Measurements from ENCODE around the gene EFNA2.
"Not testable (repeated sequence)": the region's sequence is repeated elsewhere in the genome, so short reads cannot be mapped to it uniquely, and the experiment has no call there.

EFNA2 gene

DNA sequence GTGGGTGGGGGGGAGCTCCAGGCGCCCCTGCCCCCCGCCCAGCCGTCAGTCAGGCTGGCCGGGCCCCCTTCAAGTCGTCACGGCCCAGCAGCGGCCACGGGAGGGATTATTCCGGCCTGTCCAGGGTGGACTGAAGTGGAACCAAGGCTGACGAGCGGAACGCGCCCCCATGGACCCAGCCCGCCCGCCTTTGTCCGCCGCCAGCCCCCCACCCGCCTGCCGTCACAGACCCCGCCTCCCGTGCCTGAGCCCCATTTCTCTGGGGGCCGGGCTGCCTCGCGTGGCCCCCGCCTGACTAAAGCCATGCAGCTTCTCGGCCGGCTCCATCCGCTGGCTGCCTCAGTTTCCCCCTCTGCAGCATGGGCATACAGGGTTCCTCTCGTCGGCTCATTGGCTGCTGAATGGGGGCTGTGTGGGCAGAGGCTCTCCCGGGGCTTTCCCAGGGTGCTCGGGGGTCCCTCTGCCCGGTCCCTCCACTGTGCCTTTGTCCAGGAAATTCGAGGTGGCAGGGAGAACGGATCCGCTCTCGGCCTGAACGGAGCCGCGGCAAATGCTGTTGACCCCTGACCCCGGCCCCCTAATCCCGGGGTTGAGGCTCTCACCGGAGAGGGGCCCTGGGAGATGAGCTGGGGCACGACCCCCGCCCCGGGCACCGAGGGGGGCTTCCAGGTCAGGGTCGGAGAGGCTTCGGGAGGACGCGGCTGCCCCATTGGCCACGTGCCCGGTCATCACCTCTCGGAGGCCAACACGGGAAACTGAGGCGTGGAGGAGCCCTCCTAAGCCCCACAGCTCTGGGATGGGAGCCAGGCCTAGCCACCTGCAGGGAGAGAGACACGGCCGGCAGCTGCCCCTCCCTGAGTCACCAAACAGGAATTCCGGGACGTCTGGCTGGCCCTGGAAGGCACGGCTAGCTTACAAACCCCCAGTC lies 27.4 kb downstream of the EFNA2 start:
- no peak overlapping the region for H3K27ac ChIP-seq
- no peak for DNase-seq (ENCODE audit: low read depth, low spot score)

DNA sequence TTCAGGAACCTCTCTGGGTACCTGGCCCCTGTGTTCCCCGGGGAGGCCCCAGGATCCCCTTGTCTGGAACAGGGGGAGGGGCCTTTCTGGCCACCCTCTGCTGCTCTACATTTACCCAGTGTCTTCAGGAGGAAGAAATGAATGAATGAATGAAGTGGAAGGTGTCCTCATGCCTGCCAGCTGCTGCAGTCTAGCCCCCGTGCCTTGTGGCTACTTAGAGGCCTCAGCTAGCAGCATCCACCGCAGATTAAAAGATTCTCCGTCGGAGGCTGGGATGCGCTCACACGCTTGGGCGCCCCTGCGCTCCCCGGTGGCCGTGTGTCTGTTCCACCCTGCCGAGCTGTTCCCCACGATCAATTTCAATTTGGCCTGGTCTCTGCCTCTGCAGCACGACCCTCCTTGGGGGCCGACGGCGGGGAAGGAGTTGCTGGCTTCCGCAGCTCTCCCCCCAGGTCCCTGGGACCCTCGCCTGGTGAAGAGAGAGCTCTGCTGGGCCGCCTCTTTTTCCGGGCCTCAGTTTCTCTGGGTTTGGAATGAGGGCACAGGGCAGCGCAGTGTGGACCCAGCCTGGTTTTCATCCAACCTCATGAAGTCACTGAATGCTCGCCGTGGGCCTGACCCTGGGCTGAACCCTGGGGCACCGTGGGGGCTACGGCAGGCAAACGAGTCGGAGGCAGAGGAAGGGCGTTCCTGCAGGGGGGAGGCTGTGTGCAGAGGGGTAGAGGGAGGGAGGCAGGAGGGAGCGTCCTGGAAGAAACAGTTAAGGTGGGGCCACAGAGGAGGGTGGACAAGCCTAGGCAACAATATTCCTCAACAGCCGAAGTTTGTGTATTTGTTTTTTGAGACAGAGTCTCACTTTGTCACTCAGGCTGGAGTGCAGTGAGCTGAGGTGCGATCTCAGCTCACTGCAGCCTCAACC lies 28.3 kb downstream of the EFNA2 start:
- H3K27ac ChIP-seq = no peak overlapping the region
- DNase-seq (ENCODE audit: low read depth, low spot score) = no peak

GRCh38 chr19:1315470-1316166 lies 29.9 kb downstream of the EFNA2 start:
- DNase-seq (ENCODE audit: low read depth, low spot score) = no peak

GRCh38 chr19:1316466-1316865 lies 30.8 kb downstream of the EFNA2 start:
- no peak overlapping the region for H3K27ac ChIP-seq
- no peak for DNase-seq (ENCODE audit: low read depth, low spot score)

More at GRCh38 chr19:1315470-1316166, 29.9 kb downstream of the EFNA2 start:
- no peak overlapping the region for H3K27ac ChIP-seq

DNA sequence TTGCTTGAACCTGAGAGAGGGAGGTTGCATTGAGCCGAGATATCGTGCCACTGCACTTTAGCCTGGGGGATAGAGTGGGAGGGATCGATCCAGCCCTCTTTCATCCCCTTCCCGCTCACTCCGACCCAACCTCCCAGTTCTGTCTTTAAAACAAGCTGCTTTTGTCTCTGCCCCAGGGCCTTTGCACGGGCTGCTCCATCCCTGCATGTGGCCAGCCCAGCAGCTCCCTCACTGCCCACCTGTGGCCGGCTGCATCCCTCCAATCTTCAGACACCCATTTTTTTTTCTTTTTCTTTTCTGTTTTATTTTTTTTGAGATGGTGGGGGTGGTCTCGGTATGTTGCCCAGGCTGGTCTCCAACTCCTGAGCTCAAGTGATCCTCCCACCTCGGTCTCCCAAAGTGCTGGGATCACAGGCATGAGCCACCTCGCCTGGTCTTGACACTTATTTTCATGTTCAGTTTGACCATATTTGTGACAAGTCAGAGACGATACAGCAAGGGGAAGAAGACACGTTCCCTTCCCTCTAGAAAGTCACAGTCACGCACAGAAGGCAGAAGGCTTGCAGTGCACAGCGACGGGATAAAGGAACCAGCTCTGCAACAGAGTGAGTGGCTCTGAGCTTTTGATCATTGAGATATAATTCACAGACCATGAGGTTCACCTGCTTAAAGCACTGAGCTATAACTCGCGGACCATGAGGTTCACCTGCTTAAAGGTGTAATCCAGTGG lies 31.8 kb downstream of the EFNA2 start:
- no peak for DNase-seq (ENCODE audit: low read depth, low spot score)
- H3K27ac ChIP-seq = no peak overlapping the region

GRCh38 chr19:1318678-1319471 lies 33.2 kb downstream of the EFNA2 start:
- DNase-seq (ENCODE audit: low read depth, low spot score) = no peak
- H3K27ac ChIP-seq = no peak overlapping the region

DNA sequence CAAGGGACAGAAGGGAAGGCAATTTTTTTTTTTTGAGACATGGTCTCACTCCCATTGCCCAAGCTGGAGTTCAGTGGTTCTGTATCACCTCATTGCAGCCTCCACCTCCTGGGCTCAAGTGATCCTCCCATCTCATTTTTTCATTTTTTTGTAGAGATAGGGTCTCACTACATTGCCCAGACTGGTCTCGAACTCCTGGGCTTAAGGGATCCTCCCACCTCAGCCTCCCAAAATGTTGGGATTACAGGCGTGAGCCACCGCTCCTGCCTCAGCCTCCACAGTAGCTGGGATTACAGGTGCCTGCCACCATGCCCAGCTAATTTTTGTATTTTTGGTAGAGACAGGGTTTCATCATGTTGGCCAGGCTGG lies 34.6 kb downstream of the EFNA2 start:
- DNase-seq (ENCODE audit: low read depth, low spot score); H3K27ac ChIP-seq: not testable (repeated sequence)

DNA sequence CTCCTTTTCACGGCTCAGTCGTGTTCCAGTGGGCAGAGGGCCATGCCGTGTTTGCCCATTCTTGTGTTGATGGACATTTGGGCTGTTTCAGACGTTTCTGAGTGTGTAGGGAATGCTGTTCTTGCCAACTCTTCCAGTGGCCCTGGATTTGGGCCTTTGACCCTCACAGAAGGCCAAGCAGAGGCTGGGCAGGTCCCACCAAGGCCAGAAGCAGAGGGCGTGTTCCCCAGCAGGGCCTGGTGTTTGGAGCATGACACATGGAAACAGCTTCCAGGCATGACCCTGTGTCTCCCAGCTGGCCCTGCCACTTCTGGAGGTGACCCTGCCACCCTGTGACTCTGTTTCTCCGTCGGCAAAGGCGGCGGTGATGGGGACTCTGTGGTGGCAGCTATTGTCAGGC lies 35.9 kb downstream of the EFNA2 start:
- DNase-seq (ENCODE audit: low read depth, low spot score) = no peak
- no peak overlapping the region for H3K27ac ChIP-seq

DNA sequence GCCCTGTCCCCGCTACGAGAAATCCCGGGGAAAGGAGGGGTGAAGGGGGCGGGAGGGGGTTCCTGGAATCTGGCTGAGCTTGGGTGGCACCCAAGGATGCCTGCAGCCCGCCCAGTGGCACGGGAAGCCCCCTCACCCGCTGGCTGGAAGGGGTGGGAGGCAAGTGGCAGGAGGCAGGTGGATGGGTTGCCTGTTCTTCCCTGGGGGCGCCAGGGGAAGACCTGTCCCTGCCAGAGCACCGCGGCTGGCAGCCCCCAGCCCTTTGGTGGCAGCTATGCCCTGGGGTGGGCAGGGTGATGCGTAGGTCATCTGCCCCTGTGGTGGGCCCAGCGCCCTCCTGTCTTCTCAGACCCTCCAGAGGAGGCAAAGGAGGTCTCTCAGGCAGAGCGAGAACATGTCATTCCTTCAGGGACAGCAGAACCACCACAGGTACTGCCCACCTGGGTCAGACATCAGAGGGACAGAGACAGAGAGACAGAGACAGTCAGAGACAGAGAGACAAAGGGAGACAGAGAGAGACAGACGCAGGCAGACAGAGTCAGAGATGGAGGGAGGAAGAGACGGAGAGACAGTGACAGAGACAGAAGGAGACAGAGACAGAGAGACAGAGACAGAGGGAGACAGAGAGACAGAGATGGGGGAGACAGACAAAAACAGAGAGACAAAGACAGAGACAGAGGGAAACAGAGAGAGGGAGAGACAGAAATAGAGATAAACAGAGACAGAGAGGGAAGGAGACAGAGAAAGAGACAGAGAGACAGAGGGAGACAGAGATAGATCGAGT lies 36.7 kb downstream of the EFNA2 start:
- H3K27ac ChIP-seq = no peak overlapping the region
- DNase-seq (ENCODE audit: low read depth, low spot score) = no peak

- DNase-seq (ENCODE audit: low read depth, low spot score) = no peak
- H3K27ac ChIP-seq = no peak overlapping the region
Measured at GRCh38 chr19:1324249-1324805, 38.7 kb downstream of the EFNA2 start.

DNA sequence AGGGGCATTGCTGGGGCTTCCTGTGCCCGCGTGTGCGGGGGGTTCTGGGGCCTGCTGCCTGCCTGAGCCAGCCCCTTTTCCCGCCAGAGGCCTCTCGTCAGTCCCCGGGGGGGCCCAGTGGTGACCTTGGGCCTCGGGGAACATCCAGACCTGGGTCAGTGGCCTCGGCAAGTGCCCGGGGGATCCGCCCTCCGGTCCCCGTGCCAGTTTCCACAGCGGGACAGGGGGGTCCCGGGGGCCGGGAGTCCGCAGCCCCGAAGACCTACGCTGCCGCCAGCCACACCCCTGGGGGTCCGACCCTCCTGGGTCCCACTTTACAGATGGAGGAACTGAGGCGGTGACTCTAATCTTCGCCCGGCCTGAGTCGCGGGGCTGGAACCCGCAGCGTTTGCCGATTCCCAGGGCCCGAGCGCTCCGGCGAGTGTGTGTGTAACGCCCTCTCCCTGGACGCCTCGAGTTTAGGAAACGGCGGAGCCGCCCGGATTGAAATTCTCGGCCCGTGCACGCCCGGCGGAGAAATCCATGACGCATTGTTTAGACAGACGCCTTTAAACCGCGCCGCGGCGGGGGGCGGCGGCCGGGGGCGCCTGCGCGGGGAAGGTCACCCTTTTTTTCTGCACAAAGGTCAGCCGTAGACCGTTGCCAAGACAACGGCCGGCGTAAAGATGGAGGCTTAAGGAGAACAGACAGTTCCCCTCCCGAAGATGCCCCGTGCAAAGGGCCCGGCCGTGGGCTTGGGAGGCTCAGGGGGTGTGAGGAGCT lies 39.3 kb downstream of the EFNA2 start:
- no peak overlapping the region for H3K27ac ChIP-seq
- no peak for DNase-seq (ENCODE audit: low read depth, low spot score)

DNA sequence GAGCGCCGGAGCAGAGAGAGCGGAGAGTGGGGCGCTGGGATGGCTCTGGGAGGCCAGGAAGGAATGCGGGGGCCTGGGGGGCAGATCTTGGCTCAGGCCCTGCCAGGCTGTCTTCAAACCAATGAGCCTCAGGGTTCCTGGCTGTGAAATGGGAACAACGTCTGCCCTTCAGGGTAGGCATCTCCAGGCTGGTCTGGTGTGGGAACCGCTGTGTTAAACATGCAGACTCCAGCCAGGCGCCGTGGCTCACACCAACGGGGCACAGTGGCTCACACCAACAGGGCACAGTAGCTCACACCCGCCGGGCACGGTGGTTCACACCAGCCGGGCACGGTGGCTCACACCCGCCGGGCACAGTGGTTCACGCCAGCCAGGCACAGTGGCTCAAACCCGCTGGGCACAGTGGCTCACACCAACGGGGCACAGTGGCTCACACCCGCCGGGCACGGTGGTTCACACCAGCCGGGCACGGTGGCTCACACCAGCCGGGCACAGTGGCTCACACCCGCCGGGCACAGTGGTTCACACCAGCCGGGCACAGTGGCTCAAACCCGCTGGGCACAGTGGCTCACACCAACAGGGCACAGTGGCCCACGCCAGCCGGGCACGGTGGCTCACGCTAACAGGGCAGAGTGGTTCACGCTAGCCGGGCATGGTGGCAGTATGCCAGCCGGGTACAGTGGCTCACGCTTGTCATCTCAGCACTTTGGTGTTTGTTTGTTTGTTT lies 40.1 kb downstream of the EFNA2 start:
- no peak for DNase-seq (ENCODE audit: low read depth, low spot score)
- no peak overlapping the region for H3K27ac ChIP-seq

- no peak for DNase-seq (ENCODE audit: low read depth, low spot score)
- H3K27ac ChIP-seq = no peak overlapping the region
Measured at GRCh38 chr19:1327125-1327524, 41.5 kb downstream of the EFNA2 start.

DNA sequence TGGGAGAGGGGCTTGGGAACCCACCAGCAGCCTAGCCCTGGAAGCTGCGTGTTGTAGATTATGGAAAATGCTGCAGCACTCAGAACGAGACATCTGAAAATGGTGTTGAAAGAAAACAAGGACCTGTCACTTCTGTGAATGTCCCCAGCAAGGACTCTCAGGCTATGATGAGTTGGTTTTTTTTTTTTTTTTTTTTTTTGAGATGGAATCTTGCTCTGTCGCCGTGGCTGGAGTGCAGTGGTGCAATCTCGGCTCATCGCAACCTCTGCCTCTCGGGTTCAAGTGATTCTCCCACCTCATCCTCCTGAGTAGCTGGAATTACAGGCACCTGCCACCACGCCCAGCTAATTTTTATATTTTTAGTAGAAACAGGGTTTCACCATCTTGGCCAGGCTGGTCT lies 46.5 kb downstream of the EFNA2 start:
- not testable (repeated sequence) for H3K27ac ChIP-seq

DNA sequence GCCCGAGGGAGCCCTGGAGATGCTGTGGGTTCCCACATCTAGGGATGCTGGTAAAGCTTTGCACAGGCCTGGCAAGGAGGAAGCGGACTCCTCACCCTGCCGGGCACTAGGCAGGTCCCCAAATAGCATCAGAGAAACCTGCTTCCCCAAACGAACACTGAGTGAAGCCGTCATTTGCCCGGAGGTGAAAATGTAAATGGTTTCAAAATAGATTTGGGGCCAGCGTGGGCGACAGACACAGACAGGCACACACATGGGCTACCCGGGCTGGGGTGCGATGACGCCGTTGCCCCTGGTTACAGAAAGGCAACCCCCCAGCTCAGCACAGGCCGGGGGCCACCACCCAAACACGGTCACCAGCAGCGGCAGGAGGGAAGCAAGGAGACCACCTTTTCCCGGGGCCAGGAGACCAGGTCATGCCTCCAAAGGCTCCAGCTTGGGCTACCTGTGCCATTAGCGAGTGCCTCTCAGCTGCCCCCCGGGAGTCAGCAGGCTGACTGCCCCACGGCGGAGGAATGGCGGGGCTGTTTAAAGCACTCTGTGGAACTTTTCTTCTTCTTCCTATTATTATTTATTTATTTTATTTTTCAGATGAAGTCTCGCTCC lies 50.5 kb downstream of the EFNA2 start:
- H3K27ac ChIP-seq = no peak overlapping the region
- DNase-seq (ENCODE audit: low read depth, low spot score) = no peak

More for the DNA sequence above, 46.5 kb downstream of the EFNA2 start:
- not testable (repeated sequence) for DNase-seq (ENCODE audit: low read depth, low spot score)

Measured in epithelial cell of prostate (primary cell).